ENCODE results near the gene GRIK3.

DNA sequence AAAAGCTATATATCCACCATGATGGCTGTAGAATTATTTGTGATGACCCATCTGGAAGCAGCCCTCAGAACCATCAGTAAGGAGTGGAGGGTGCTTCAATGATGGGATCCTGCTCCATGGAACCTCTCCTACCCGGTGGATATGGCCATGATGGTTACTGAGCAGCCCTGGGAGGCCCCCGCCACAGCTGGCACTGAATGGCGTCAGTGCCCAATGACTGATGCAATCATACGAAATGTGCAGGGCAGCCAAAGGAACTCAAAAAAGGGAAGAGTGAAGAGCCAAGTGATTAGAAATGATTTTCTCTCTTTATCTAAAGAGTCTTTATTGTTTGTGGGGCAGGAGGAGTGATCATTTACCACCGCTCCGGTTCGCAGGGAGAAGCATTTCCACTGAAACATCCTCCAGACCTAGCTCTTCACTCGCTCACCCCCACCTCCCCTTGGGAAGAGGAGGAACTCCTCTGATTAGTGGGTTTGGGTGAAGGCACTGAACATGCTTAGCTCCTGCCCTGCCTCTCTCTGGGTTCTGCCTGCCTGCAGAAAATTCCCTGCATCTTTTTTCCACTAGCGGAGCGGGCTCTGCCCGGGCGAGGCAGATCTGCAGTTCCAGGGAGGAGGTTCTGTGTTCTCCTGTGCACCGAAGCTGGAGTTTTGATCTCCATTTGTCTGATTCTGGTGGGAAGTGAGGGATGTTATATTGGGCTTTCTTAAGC is 260.3 kb downstream of the GRIK3 start:
- TF ChIP-seq POLR2AphosphoS5 (IDR thresholded peaks at IDR 0.05; ENCODE audit: low read depth, low read length): no peak
- no peak for TF ChIP-seq POLR2A (IDR thresholded peaks at IDR 0.05; ENCODE audit: low read depth, low read length)

Data from GM12892 (cell line).